SU-DHL-6 (cell line): Measurements from ENCODE around the gene CDKAL1.

Experiments used
- EZH2phosphoT487 ChIP-seq: fragments of 200-600 bp; sonication (generic), shearing (Covaris generic); conservative IDR thresholded peaks from 2 replicates; pipeline ENCODE4 v1.6.1; 2018; ENCODE audit warnings: mild to moderate bottlenecking, antibody characterized with exemption, low read length, moderate library complexity, mixed read lengths
- TF ChIP-seq, protein P1 (sequence below): fragments of 200-600 bp; sonication (generic); IDR thresholded peaks from one replicate; pipeline ENCODE4 v1.5.1; 2017; ENCODE audit warnings: antibody characterized with exemption, mild to moderate bottlenecking, low read length, moderate library complexity; ENCODE audit not compliant: insufficient read depth, poor library complexity, severe bottlenecking

GRCh38 chr6:20680697-20681165 is 146.5 kb downstream of the CDKAL1 start:
- TF ChIP-seq, protein P1, sequence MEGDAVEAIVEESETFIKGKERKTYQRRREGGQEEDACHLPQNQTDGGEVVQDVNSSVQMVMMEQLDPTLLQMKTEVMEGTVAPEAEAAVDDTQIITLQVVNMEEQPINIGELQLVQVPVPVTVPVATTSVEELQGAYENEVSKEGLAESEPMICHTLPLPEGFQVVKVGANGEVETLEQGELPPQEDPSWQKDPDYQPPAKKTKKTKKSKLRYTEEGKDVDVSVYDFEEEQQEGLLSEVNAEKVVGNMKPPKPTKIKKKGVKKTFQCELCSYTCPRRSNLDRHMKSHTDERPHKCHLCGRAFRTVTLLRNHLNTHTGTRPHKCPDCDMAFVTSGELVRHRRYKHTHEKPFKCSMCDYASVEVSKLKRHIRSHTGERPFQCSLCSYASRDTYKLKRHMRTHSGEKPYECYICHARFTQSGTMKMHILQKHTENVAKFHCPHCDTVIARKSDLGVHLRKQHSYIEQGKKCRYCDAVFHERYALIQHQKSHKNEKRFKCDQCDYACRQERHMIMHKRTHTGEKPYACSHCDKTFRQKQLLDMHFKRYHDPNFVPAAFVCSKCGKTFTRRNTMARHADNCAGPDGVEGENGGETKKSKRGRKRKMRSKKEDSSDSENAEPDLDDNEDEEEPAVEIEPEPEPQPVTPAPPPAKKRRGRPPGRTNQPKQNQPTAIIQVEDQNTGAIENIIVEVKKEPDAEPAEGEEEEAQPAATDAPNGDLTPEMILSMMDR = no peak
- no peak for TF ChIP-seq EZH2phosphoT487
